ENCODE measurements around the gene ZNF891.
A peak's percentile ranks its signal among the peaks of the same experiment; 100 is the strongest.

The ZNF891 gene

DNA sequence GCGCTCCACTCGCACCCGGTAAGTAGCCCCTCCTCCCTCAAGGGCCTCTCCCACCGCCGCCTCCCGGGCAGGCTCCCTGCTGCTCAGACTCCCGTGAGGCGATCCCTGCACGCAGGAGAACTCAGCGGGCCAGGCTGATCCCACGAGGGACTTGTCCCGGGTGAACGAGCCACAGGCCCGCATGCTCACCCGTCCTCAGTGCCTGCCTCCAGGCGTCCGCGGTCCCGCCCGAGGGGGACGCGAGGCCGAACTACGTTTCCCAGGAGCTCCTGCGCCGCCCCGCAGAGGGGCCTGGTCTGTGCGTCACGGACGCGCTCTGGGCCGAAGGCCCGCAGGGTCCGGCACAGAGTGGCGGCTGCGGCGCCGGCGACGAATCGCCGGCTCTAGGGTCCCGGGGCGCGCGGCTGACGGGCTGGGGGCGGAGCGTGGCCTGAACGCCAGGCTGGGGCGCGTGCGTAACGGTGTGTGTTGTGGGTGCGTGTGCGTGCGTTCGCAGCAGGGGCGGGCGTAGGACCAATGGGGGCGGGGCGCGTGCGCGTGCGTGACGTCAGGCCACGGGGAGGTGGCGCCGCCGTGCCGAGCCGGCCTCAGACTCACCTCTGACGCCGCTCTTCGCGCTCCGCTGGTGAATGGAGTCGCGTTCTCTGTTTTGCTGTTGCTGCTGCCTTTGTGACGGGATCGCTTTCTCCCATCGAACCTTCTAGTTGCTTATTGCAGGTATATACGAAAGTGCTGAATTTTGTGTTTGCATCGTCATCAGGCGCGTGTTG is at the start of gene ZNF891, which contains the start of gene ZNF10:
ZNF891 (minus strand) TSS at position 237 of the 770 bp plus-strand sequence. CDS start 8,356 bp downstream, outside the sequence.
ZNF10 (plus strand) TSS at position 590 of the 770 bp plus-strand sequence. CDS start 13,866 bp downstream, outside the sequence.
- peak; percentile 99 for DNase-seq

DNA sequence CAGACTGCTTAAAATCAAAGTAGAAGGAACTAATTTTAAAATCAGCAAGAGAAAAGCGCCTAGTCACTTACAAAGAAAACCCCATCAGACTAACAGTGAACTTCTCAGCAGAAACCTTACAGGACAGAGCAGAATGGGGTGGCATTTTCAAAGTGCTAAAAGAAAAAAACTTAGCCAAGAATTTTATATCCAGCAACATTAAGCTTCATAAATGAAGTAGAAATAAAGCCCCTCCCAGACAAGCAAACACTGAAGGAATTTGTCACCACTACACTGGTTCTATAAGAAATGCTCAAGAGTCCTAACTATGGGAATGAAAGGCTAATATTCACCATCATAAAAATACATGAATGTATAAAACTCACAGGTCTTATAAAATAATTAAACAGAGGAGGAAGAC is 44.8 kb upstream of the ZNF891 start:
- no peak for DNase-seq

DNA sequence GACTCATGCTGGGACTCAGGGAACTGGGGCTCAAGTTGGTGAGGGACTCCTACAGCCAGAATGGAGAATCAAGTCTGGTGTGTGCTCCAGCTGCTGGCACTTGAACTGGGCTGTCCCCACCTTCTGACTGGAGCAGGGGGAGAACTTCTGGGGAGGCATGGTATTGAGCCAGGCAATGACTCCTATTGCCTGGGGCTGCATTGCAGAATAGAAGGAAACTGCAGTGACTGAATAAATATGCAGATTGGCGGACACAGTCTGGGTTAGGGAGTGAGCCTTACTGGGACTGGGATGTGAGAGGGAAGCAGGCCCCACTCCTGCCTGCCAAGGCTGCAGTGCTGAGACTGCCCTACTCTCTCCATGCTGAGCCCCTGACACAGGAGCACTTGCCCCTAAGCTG is 42.4 kb upstream of the ZNF891 start:
- no peak for DNase-seq

DNA sequence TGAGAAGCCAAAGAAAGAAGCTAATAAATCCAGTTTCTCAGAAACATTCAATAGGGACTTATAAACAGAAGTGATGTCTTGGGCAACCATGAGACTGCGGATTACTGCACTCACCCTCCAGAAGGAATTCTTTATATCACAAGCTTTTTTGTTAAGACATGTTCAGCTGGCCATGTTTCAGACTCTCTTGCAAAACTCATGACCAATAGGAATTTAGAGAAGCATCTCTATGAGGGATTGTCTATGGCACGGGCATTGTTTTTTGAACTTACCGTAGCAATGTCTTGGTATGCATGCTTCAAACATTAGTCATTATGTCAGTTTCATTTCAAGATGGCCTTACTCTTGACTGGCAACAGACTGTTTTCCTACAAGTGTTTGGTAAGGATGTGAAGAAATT is 35.7 kb upstream of the ZNF891 start:
- no peak for DNase-seq

DNA sequence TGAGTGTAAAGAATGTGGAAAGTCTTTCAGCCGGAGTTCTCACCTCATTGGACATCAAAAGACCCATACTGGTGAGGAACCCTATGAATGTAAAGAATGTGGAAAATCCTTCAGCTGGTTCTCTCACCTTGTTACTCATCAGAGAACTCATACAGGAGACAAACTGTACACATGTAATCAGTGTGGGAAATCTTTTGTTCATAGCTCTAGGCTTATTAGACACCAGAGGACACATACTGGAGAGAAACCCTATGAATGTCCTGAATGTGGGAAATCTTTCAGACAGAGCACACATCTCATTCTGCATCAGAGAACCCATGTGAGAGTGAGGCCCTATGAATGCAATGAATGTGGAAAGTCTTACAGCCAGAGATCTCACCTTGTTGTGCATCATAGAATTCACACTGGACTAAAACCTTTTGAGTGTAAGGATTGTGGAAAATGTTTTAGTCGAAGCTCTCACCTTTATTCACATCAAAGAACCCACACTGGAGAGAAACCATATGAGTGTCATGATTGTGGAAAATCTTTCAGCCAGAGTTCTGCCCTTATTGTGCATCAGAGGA is 26.1 kb upstream of the ZNF891 start:
- no peak for DNase-seq

DNA sequence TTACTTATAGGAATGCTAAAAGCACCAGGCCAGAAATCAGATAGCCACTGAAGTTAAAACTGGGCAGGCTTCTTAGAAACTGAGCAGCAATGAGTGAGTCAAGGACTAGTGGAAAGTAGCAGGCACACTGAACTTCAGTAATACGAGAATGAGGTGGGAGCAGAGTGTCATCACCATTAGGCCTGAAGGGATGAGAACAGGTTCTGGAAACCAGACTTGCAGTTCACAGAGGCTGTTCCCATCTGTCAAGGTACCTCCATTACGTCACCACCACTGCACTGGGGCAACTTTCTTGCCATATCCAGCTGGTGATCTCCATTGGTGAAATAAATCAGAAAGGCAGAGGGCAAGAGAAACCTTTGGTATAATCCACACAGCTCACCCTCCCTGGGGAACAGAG is 15.9 kb upstream of the ZNF891 start:
- no peak for DNase-seq

DNA sequence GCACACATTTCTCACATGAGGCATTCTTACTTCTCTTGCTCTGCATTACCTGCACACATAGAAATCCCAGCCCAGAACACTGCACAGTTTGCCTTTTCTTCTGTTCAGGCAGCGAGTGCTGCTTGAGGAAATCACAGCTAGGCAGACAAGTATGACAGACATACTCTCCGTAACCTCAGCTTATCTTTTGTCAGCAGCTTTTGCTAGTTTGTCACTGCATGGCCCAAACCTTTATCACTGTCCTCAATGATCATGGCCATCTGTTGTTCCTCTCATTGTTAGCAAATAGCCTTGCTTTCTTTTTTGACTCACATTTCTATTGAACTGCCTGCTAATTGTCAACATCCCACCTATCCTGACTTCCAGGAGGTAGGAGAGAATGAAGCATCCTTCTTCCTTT is 5.7 kb upstream of the ZNF891 start:
- DNase-seq = no peak

DNA sequence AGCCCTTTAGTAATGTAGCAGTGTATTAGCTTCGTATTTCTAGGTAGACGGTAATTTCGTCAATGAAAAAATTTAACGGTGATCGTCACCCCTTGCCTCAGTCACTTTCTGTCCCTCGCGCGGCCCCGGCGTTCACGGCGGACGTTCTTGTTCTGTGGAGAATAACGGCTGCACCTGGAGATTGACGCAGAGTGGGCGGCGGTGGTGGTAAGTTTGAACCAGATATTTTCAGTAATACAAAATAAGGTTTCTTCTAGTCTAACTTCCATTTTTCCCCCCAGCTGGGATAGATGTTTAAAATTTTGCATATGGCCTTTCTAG is 694 bp upstream of the ZNF891 start:
- DNase-seq = no peak

DNA sequence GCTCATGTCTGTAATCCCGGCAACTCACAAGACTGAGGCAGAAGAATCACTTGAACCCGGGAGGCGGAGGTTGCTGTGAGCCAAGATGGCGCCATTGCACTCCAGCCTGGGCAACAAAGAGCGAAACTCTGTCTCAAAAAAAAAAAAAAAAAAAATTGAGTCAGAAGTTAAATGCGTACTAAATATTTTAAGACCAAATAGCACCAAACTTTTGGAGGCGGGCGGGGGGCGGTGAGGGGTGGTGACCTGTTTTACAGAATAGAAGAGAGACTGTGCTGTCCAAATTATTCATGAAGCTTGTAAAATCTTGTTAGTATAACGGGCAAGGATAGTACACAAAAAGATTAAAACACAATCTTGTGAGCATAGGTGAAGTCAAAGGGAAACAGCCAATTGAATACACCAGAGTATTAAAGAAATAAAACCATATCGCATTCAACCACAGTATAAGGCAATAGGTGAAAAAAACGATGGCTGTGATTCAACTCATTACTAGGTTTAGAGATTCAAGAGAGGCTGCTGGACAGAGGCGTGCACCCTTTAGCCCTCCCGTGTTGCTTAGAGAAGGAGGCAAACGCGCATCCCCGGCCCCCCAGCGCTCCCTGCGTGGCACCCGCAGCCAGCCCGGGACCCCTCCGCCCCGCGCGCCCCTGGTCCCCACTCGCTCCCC is 571 bp downstream of the ZNF891 start:
- no peak for DNase-seq

DNA sequence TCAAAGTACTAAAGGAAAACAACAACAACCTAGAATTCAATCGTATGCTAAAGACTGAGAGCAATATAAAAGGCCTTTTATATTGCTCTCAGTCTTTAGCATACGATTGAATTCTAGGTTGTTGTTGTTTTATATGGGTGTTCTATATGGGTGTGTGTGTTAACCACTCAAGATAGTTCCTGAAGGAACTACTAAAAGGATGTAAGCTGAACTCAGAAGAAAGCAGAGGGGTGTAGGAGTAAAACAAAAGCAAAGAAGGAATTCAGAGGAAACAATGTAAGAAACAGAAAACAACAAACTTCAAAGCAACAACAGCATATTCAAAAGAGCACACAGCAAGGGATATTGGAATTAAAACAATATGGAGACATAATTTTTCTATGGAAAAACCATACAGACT is 5.4 kb downstream of the ZNF891 start:
- no peak for DNase-seq

DNA sequence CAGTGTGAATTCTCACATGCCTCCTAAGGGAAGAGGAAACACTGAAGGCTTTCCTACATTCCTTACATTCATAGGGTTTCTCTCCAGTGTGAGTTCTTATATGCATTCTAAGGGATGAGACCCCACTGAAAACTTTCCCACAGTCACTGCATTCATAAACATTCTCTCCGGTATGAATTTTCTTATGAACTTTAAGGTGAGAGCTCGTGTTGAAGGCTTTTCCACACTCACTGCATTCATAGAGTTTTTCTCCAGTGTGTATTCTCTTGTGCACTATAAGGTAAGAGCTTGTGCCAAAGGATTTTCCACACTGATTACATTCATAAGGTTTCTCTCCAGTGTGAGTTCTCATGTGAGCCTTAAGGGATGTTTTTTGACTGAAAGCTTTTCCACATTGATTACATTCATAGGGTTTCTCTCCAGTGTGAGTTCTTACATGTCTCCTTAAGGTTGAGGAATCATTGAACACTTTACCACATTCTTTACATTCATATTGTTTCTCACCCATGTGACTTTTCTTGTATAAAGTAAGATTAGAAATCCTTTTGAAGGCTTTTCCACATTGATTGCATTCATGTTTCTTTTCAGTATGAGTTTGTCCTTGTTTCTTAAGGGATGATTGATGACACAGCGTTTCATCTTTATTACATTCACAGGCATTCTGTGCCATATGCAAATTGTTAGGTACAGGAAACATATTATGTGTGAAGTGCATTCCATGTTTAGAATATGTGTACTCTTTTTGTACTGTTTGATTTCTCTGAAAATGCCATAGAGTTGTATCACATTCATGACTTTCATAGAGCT is 9.5 kb downstream of the ZNF891 start:
- no peak for DNase-seq

DNA sequence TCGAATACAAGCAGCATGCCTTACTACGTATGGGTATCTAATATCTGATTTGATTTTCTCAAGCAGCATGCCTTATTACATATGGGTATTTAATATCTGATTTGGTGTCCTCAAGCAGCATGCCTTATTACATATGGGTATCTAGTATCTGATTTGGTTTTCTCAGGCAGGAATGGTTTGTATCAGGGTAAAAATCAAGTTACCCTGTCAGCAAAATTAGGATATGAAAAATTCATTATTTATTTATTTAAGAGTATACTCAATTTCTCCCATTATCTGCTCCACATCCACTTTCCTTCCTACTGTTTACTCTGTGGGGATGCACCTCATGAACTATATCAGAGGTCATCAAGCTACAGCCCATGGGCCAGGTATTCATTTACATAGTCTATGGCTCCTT is 21.9 kb downstream of the ZNF891 start:
- no peak for DNase-seq

DNA sequence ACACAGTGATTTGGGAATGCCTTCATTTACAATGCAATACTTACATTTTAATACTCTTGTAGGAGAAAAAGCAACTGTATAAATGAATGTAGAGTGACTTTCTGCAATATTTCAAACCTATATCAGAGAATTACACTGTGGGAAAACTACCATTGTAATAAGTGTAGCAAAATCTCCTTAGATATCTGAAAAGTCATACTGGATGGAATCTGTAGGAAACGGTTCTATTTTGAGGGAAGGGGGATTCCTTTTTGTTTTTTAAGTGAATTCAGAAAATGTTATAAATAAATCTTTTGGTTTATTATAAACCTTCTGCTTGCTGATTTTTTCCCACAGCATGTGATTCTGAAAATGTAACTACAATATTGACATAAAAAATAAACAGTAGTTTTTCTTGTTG is 23.0 kb downstream of the ZNF891 start:
- DNase-seq = no peak

DNA sequence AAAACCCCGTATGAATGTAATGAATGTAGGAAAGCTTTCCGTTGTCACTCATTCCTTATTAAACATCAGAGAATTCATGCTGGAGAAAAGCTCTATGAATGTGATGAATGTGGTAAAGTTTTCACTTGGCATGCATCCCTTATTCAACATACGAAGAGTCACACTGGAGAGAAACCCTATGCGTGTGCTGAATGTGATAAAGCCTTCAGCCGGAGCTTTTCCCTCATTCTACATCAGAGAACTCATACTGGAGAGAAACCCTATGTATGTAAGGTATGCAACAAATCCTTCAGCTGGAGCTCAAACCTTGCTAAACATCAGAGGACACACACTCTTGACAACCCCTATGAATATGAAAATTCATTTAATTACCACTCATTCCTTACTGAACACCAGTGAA is 23.8 kb downstream of the ZNF891 start:
- DNase-seq = no peak

DNA sequence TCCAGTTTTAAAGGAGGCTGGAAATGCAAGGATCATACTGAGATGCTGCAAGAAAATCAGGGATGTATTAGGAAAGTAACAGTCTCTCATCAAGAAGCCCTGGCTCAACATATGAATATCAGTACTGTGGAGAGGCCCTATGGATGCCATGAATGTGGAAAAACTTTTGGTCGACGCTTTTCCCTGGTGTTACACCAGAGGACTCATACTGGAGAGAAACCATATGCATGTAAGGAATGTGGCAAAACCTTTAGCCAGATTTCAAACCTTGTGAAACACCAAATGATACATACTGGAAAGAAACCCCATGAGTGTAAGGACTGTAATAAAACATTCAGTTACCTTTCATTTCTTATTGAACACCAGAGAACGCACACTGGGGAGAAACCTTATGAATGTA is 24.5 kb downstream of the ZNF891 start:
- DNase-seq = no peak

DNA sequence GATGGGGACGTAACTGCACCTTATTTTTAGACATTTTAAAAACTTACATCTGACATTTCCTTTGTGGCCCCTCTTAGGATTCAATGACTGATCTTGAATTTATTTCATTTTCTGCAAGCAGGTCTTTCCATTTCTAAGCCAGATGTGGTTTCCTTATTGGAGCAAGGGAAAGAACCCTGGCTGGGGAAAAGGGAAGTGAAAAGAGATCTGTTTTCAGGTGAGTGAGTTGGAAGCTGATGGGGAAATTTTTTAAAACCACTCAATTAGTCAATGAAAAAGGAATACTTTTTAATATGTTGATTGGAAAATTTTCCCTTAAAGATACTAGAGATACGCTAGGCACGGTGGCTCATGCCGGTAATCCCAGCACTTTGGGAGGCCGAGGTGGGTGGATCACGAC is 46.7 kb downstream of the ZNF891 start:
- no peak for DNase-seq

DNA sequence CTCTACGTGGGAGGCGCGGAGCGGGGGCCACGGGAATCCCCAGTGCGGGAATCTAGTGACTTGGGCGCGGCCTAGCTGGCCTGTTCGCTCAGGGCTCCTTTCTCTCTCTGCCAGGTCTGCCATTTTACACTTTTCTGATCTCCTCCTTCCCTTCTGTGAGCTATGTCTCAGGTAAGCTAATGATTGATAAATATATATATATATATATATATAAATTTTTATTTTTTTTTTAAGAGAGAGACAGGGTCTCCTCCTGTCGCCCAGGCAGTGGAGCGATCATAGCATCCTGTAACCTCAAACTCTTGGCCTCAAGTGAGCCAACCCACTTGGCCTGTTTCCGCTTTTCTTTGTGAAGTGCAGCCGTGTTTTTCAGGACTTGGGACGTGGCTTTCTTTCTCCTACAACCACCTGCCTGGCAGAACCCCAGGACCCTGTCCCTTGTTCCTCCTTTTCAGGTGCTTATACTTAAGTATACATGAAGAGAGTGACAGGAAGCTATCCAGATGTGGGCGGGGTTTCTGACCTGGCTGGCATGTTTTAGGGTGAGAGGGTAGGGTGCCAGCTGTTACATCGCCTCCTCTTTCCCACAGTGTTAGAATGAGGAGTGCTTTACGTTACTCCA is 48.8 kb downstream of the ZNF891 start:
- DNase-seq = no peak

DNA sequence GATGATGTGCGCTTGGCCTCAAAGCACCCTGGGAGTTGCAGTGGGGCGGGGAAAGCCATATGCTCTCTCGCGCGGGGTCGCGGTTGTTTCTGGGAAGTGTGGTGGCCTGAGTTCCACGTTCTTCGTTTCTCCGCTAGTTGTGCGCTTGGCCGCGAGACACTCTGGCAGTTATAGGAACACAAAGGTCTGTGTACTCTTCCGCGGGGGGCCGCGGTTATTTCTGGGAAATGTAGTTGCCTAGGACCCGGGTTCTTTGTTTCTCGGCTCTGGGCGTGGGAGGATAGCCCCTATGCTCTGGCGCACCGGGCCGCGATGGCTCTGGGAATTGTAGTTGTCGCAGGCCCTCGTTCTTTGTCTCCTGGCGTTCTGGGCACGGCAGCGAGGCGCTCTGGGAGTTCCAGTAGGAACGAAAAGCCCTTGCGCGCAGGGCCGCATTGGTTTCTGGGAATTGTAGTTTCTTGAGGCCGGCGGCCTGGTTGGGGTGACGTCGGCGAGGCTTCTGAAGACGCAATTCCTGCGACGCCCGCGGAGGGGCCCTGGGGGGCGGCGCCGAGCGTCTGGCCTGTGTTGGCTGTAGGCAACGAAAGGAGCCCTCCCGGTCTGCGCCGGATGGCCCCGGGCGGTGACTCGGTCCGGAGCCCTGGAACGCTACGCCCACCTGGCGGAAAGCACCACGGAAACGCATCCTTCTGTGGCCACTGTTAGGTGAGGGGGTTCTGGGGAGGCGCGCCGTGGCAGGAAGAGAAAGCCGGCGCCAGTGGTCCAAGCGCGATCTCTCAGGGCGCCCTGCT is 49.5 kb downstream of the ZNF891 start, which contains the start of gene ZNF140:
ZNF140 (plus strand) TSS at position 556 of the 791 bp plus-strand sequence. CDS start 398 bp downstream, outside the sequence.
- peak; percentile 99 for DNase-seq

DNA sequence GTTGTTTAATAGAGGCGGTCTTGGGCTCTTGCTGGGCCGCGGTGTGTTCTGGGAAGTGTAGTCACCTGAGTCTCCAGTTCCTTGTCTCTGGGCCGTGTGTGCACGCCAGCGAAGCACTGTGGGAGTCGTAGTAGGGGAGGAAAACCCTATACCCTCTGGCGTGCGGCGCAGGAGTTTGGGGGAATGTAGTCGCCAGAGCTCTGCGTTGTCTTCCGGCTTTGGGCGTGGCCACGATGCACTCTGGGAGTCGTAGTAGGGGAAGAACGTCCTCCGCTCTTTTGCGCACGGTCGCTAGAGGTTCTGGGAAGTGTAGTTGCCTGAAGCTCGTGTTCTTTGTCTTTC is 50.1 kb downstream of the ZNF891 start:
- DNase-seq = peak; percentile 100

DNA sequence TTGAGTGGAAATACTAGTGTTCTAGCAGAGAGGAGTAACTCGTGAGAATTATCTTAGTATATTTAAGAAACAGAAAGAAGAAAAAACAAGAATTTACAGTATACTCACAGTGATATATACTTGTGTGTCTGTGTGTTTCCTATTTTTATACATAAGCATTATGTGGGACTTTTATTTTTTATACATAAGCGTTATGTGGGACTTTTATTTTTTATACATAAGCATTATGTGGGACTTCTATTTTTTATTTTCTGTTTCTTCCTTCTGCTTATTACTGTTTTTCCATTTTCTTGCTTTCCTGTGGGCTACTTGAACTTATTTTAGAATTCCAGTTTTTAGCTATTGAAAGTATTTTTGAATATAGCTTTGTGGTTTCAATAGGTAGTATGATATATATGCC is 56.2 kb downstream of the ZNF891 start:
- no peak for DNase-seq

DNA sequence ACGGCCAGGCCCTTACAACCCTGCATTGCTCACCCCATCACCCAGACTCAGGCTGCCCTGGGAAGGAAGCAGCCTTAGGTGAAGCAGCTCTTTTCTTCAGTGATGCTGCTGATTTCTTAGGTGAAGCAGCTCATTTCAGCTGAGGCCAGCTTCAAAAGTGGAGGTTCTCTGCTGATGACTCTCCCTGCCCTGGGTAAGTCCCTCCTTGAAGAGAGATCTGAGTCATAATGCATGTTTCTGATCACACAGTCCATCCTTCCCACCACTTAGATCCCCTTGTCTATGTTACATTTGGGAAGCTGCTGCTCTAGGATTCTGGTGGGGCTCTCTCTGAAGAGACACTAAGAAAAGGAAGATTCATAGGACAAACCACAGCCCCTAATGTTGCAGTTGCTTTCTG is 66.5 kb downstream of the ZNF891 start:
- DNase-seq = no peak

DNA sequence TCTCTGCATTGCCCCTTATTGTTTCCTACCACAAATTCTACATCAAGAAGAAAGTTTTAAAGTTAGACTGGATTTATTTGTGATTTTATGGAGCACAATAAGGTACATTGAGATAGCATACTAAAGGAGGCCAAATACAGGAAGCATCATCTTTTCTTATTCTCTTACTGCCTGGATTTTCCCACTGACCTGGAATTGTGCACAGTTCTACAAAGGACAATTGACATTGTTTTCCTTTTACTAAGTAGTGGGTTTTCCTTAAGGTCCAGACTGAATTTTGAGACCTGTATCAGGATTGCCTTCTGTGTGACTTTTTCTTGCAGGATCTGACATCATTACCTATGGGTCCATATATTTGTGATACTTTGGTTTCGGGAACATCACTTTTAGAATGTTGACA is 68.1 kb downstream of the ZNF891 start:
- DNase-seq = no peak
